Activated T-helper 17 cell treated with anti-CD3 and anti-CD28 coated beads, Interleukin-2, amount 50 U/mL, for 72 hours (primary cell): ENCODE results near the gene GMPR. TPM values are rescaled to one million over a fixed set of nuclear protein-coding genes. Genes with fewer than 3 reads are reported as not detected.

Experiments
- ATAC-seq: fragments of 150-1000 bp; cut with Tn5 transposase; replicated peaks from 2 replicates; pipeline ENCODE4 v1.10.0; 2021; ENCODE audit warnings: mild to moderate bottlenecking, moderate library complexity
- H3K27ac Mint-ChIP-seq: one replicate; pipeline ENCODE4 v1.8.0; 2022; ENCODE audit warnings: mixed read lengths
- H3K27me3 Mint-ChIP-seq: one replicate; pipeline ENCODE4 v1.8.0; 2022; ENCODE audit warnings: mixed read lengths
- H3K36me3 Mint-ChIP-seq: one replicate; pipeline ENCODE4 v1.8.0; 2022; ENCODE audit warnings: low read depth, mild to moderate bottlenecking, mixed read lengths
- H3K4me1 Mint-ChIP-seq: one replicate; pipeline ENCODE4 v1.8.0; 2022; ENCODE audit warnings: mixed read lengths
- H3K4me3 Mint-ChIP-seq: one replicate; pipeline ENCODE4 v1.8.0; 2022; ENCODE audit warnings: mild to moderate bottlenecking, mixed read lengths
- H3K9me3 Mint-ChIP-seq: one replicate; pipeline ENCODE4 v1.8.0; 2022; ENCODE audit warnings: mixed read lengths
- total RNA-seq, 2 donors: library from RNA; stranded (reverse); gene quantifications; one replicate each; pipeline ENCODE4 v1.2.3, GENCODE V29; 2022

GMPR gene
- total RNA-seq, 2 donors from 2014 or later, result 0.30 TPM; not detected in 1

DNA sequence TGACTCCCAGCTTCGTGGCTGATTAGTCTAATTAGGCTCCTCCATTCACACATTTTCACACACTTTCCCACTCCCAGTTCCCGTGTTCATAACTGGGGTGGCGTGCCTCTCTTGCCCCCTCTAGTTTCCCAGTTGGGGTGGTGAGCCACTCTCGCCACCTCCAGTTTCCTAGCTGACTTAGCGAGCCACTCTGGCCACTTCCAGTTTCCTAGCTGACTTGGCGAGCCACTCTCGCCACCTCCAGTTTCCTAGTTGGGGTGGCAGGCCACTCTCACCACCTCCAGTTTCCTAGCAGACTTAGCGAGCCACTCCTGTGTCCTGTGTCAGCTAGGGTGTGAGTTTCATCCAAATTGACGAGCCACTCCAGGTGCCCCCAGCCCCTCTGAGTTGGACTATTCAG lies 7.4 kb upstream of the GMPR start:
- H3K27me3 Mint-ChIP-seq, result peaks cover 10% of the 10 kb centered on the region
- ATAC-seq, result peak; percentile 26
- no peak overlapping the region for H3K4me3 Mint-ChIP-seq
- no peaks in the 10 kb centered on the region for H3K4me1 Mint-ChIP-seq
- H3K36me3 Mint-ChIP-seq, result no peaks in the 10 kb centered on the region
- H3K27ac Mint-ChIP-seq, result no peak overlapping the region
- H3K9me3 Mint-ChIP-seq, result no peaks in the 10 kb centered on the region

DNA sequence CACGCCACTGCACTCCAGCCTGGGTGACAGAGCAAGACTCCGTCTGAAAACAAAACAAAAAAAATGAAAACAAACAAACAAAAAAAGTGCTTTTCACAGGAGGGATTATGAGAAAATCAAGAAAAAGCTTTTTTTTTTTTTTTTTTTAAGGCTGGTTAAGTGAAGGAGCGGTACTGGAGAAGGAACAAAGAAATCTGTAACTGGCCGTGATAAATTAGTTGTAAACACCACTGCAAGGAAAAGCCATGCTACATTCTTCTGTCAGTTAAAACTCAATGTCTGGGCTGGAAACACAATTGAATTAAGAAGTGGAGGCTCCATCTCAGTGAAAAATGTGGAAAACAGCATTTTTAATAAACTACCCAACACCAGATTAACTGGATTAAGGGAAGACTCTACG lies 6.3 kb upstream of the GMPR start:
- no peak for ATAC-seq
- Mint-ChIP-seq H3K27me3 (peaks cover 13% of the 10 kb centered on the region), H3K36me3 (no peaks in the 10 kb centered on the region), H3K4me1 (peaks cover 5% of the 10 kb centered on the region), H3K4me3 (no peak overlapping the region), H3K9me3 (no peaks in the 10 kb centered on the region), H3K27ac (no peak overlapping the region)

DNA sequence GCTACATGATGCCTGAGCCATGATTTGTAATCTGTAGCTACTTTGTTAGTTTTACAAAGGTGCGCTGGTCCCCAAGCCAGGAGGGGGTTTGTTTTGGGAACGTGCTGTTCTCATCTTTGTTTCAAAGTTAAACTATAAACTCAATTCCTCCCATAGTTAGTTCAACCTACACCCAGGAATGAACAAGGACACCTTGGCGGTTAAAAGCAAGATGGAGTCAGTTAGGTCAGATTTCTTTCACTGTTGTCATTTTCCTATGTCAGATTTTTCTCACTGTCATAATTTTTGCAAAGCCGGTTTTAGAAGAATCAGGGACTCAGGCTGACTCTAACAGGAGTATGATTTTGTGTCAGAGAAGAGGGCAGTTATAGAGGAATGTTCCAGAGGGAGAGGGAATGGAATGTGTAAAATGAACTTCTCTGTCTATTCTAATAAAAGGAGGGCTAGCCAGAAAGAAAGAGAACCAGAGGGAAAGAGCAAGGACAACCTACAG lies 2.3 kb upstream of the GMPR start:
- Mint-ChIP-seq H3K27me3 (peaks cover 22% of the 10 kb centered on the region), H3K27ac (no peak overlapping the region), H3K9me3 (no peaks in the 10 kb centered on the region), H3K36me3 (no peaks in the 10 kb centered on the region), H3K4me1 (peaks cover 13% of the 10 kb centered on the region), H3K4me3 (no peak overlapping the region)
- ATAC-seq, result no peak

DNA sequence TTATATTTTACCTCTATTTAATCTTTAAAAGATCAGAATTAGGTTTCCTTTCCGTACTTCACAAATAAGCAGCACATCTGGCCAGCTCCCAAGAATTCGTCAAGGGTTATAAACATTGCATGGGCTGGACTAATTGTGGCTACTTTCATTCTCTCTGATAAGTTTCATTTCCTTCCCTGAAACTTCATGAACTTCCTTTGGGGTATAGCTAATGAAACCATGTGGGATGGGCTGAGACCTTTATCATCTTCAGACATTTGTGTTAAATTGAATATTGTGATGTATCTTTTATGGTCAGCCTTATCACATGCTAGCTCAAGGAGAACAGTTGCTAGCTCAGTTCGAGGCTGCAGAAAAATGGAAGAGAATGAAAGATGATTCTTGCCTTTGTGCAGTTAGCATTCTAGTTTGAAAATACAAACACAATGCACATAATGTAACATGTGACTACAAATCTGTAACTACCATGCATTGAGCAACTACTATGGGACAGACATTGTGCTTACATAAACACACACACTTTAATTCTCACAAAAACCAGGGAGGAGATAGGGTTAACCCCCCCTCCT lies 1.7 kb upstream of the GMPR start:
- H3K27ac Mint-ChIP-seq, result no peak overlapping the region
- H3K4me3 Mint-ChIP-seq, result peak overlapping the region; percentile 77
- H3K36me3 Mint-ChIP-seq, result no peaks in the 10 kb centered on the region
- peaks cover 26% of the 10 kb centered on the region for H3K27me3 Mint-ChIP-seq
- ATAC-seq, result no peak
- H3K4me1 Mint-ChIP-seq, result peaks cover 13% of the 10 kb centered on the region
- H3K9me3 Mint-ChIP-seq, result no peaks in the 10 kb centered on the region

DNA sequence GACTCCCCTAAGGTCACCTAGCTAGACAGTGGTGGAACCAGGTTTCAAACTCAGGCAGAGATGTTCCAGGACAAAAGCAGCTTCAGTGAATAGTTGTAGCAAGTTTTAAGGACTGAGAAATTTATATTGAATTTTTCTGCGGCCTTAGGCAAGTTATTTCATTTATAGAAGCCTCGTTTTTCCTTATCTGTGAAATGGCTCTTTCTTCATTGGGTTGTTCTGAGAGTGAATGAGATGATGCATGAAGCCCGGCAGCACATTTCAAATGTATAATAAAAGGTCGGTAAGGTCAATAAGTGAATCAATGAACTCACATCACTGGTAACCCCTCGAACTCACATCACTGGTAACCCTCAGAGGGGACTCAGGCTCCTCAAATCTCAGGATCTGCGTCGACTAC lies 1.1 kb upstream of the GMPR start:
- H3K9me3 Mint-ChIP-seq, result no peaks in the 10 kb centered on the region
- H3K4me3 Mint-ChIP-seq, result peak overlapping the region; percentile 77
- peaks cover 26% of the 10 kb centered on the region for H3K27me3 Mint-ChIP-seq
- peaks cover 13% of the 10 kb centered on the region for H3K4me1 Mint-ChIP-seq
- H3K27ac Mint-ChIP-seq, result no peak overlapping the region
- no peak for ATAC-seq
- H3K36me3 Mint-ChIP-seq, result no peaks in the 10 kb centered on the region

DNA sequence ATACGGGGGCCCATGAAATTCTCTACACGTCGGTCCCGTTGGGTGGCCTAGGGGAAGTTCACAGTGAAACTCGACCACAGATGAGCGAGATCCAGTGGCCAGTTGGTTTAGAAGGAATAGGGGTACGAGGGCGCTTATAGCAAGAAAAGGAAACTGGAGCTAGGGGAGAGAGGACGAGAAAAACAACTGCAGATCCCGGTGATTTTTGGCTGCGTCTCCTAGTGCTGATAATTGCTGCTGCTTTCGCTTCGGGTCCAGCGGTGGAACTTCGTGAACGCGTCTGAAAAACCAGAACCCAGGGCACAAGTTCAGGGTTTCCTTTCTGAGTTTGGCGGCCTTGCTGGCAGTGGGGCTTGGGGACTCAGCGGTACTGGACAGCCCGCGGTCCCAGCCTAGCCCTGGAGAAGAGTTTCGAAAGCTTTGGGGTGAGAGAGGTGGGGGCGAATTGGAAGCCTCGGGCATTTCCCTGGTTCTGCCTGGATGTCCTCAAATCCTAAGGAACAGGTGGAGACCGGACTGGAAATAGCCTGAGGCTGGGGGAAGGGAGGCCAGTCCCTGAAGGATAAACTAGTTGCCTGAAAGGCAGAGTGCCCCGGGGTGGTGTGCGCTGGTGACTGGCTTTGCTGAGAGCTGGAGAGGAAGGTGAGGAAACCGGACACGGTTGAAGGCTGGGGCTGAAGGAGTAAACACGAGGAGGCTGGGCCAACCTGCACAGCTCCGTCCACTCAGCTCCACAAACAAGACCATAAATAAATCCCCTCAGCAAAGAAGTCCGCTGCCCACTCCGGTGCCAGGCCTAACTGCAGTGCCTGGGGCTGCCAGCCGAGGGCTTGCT lies 793 bp downstream of the GMPR start:
- Mint-ChIP-seq H3K27me3 (peaks cover 26% of the 10 kb centered on the region), H3K36me3 (no peaks in the 10 kb centered on the region), H3K27ac (no peak overlapping the region), H3K4me3 (peak overlapping the region; percentile 77), H3K9me3 (no peaks in the 10 kb centered on the region), H3K4me1 (peaks cover 13% of the 10 kb centered on the region)
- ATAC-seq, result peak; percentile 3

DNA sequence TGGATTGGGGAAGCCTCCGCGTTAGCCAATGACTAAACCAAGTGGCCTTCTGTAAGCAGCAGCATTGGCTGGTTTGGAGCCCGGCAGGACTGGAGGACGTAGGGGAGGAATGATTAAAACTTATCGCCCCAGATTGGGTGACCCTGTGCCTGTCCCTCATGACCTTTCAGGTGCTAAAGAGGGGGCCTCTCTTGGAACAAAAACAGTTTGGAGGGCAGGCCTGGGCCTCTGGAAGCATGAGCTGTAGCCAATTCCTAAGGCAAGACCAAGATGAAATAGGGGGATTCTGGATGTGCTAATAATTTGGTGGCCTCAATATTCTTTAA lies 1.4 kb downstream of the GMPR start:
- Mint-ChIP-seq H3K27me3 (peaks cover 26% of the 10 kb centered on the region), H3K4me1 (peaks cover 13% of the 10 kb centered on the region), H3K36me3 (no peaks in the 10 kb centered on the region), H3K9me3 (no peaks in the 10 kb centered on the region), H3K4me3 (no peak overlapping the region), H3K27ac (no peak overlapping the region)
- ATAC-seq, result no peak

DNA sequence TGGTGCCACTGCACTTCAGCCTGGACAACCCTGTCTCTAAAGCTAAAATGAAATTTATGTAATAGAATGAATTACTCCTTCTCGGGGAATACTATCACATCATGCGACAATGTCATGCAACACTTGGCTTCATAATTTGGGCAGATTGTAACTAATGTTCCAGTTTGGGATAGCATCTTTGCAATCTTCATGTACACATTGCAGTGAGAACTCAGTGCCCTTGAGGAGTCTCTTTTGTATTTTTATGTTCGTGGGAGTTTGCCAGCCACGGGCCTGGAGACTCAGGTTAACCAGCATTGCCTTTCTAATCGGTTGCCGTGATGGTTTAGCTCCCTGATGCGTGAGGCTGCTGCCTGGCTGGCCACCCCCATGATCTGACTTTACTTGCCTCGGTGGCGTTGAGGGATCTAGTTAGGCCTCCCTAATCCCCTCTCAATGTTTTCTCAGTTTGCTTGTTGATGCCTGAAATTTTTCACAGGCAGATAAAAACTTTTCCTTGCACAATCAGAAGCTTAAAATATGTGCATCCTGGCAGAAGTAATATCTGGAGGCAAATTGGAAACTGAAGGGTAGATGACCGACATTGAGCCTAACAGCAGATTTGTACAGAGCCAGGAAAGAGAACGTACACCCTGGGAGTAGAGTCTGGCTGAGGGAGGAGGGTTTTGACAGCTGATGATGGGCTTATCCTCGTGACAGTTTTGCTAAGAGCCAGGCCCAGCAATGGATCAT lies 2.4 kb downstream of the GMPR start:
- no peak overlapping the region for H3K27ac Mint-ChIP-seq
- no peaks in the 10 kb centered on the region for H3K36me3 Mint-ChIP-seq
- no peak for ATAC-seq
- H3K9me3 Mint-ChIP-seq, result no peaks in the 10 kb centered on the region
- peaks cover 20% of the 10 kb centered on the region for H3K27me3 Mint-ChIP-seq
- H3K4me3 Mint-ChIP-seq, result no peak overlapping the region
- peaks cover 13% of the 10 kb centered on the region for H3K4me1 Mint-ChIP-seq

DNA sequence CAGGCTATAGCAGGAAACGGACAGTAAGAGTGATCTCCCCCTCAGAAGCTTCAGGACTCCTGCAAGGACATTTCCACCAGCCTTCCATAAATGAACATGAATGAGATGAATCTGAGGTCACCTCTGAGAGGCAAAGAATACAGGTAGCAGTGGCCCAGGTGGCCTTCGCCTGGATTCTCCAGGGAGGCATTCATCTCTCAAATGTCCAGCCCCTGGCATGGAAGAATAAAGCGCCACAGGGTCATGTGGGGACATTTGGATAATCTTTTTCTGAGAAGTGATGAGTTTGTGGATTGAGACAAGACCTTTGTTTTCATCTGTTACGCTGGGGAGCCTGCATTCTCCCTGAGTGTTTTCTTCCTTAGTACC lies 2.9 kb downstream of the GMPR start:
- Mint-ChIP-seq H3K9me3 (no peaks in the 10 kb centered on the region), H3K27ac (no peak overlapping the region), H3K4me3 (no peak overlapping the region), H3K27me3 (peaks cover 16% of the 10 kb centered on the region), H3K36me3 (no peaks in the 10 kb centered on the region), H3K4me1 (peaks cover 13% of the 10 kb centered on the region)
- ATAC-seq, result no peak

DNA sequence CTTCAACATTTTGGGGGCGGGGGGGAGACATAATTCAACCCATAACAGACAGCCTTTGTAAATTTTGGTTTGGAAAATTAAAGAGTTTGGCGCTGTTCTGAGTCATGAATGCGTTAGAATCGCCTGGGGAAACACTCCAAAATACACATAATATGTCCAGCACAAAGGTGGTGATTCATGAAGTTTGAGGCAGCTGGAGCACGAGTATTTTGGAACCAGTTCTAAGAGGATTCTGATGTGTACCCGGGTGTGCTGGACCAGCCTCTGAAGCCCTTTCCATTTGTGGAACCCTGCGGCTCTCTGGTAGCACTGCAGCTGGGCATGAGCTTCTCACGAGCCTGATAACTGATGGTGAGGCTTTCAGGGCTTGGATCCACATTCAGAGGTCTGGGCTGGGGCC lies 4.7 kb downstream of the GMPR start:
- Mint-ChIP-seq H3K4me3 (no peak overlapping the region), H3K27me3 (peaks cover 13% of the 10 kb centered on the region), H3K27ac (no peak overlapping the region), H3K9me3 (no peaks in the 10 kb centered on the region), H3K36me3 (no peaks in the 10 kb centered on the region), H3K4me1 (peaks cover 8% of the 10 kb centered on the region)
- ATAC-seq, result no peak

DNA sequence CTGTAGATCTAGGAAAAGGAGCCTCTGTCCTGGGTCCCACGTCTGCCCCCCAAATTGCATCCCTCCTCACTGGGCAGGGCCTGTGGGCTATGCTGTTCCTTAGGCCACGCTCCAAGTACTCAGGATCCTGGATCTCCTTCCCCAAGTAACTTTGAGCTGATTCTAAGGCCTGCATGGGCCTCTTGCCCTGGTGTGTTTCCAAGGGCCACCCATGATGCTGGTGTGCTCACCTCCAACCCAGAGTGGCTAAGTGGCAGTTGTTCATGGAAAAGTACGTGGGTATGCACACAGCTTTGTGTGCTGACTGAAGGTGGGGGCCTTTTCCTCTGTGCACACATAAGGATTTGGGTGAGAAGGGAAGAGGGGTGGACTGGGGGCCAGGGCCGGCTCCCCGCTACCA lies 5.3 kb downstream of the GMPR start:
- H3K27me3 Mint-ChIP-seq, result peaks cover 11% of the 10 kb centered on the region
- no peaks in the 10 kb centered on the region for H3K9me3 Mint-ChIP-seq
- no peak for ATAC-seq
- H3K4me1 Mint-ChIP-seq, result peaks cover 6% of the 10 kb centered on the region
- no peak overlapping the region for H3K27ac Mint-ChIP-seq
- no peaks in the 10 kb centered on the region for H3K36me3 Mint-ChIP-seq
- H3K4me3 Mint-ChIP-seq, result no peak overlapping the region

DNA sequence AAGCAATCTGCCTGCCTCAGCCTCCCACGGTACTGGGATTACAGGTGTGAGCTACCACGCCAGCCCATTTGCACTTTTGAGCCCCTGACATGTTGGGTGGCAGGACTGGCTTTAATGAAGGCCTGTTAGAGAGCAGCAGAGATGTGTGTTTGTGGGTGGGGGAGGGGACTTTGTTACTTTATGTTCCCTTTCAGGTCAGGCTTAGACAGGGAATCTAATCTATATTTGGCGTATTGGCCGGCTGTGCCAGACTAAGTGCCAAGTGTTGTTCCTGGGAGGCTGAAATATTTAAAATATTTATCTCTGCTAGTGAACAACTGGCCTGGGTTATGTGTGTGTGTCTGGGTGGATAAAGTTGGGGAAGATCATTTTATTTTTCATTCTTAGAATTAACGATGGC lies 6.1 kb downstream of the GMPR start:
- no peak for ATAC-seq
- H3K9me3 Mint-ChIP-seq, result no peaks in the 10 kb centered on the region
- H3K4me3 Mint-ChIP-seq, result no peak overlapping the region
- H3K27me3 Mint-ChIP-seq, result peaks cover 4% of the 10 kb centered on the region
- H3K36me3 Mint-ChIP-seq, result no peaks in the 10 kb centered on the region
- no peak overlapping the region for H3K27ac Mint-ChIP-seq
- H3K4me1 Mint-ChIP-seq, result no peaks in the 10 kb centered on the region

DNA sequence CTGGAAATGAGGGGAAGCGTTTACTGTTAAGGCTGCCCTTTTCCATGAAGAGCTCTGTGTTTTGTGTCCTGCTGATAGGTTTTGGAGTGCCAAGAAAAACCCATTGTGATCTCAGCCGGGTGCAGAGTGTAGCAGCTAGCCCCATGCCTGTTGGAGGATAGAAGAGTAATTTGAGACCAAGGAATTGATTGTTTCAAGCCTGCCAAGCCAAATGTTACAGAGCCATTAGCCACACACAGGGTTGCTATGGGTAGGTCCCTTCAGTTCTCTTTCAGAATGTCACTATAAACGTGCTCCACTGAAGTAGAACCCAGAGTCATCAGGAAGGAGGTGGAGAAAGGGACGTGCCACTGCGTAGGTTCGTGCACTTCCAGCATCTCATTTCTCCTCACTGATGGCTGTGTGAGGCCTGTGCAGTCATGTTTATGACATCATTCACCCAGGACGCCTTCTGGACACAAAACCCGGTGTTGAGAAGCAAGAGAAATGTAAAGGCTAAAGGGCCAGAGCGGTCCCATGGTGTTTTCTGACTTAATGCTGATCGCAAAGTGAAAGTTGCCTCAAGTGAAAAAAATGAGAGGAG lies 6.6 kb downstream of the GMPR start:
- Mint-ChIP-seq H3K4me1 (no peaks in the 10 kb centered on the region), H3K9me3 (no peaks in the 10 kb centered on the region), H3K27me3 (peaks cover 4% of the 10 kb centered on the region), H3K27ac (no peak overlapping the region), H3K36me3 (no peaks in the 10 kb centered on the region), H3K4me3 (no peak overlapping the region)
- no peak for ATAC-seq

DNA sequence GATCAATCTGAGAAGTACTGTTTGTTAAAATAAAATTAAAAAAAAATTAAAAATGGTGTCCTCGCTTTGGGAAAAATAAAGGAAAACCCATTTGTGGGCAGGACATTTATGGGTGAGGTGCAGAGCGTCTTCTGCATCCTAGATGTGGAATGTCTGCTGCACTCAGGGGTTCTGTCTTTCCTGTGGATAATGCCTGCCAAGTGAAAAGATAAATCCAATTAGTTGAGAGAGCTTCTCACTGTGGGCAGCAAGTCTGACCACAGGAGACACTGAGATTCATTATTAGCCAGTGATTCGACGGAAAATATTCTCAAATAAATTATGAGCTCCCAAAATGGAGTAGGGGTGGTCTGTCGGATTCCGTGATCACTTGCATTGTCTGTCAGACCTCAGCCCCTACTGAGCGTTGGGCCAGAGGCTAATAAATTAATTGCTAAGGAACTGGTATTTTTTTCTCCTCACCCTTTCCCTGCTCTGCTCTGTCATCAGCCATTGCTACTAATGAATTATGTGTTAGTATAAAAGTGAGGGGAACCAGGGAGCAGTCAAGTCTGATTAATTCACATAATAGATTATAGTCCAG lies 10.0 kb downstream of the GMPR start:
- H3K4me1 Mint-ChIP-seq, result no peaks in the 10 kb centered on the region
- no peak overlapping the region for H3K4me3 Mint-ChIP-seq
- H3K27ac Mint-ChIP-seq, result no peak overlapping the region
- no peaks in the 10 kb centered on the region for H3K27me3 Mint-ChIP-seq
- H3K9me3 Mint-ChIP-seq, result no peaks in the 10 kb centered on the region
- no peak for ATAC-seq
- no peaks in the 10 kb centered on the region for H3K36me3 Mint-ChIP-seq
